Gastrocnemius medialis (tissue), 4 donors: ENCODE data around the gene AVP.

Experiments used
- CTCF ChIP-seq, 5 experiments: fragments of 450-650 bp in 3 of 5; fragments of 200-600 bp in 2 of 5; sonication (generic) in 2 of 5; IDR thresholded peaks in 4 of 5; conservative IDR thresholded peaks in 1 of 5; 1 replicate in 4 of 5; 2 replicates in 1 of 5; pipeline ENCODE4 v1.5.1; 2016 to 2019; ENCODE audit warnings: antibody characterized with exemption in 5 of 5, mild to moderate bottlenecking in 3 of 5, moderate library complexity in 3 of 5
- POLR2A ChIP-seq, 2 donors: fragments of 450-650 bp; IDR thresholded peaks; one replicate each; pipeline ENCODE4 v1.6.1; 2017; ENCODE audit warnings: antibody characterized with exemption in 2 of 2, mild to moderate bottlenecking in 2 of 2, moderate library complexity in 2 of 2

GRCh38 chr20:3109350-3110302 lies 25.1 kb upstream of the AVP start:
- TF ChIP-seq CTCF (IDR thresholded peaks at IDR 0.05 in 4 of 5, conservative IDR thresholded peaks at IDR 0.05 in 1 of 5) (no peak), POLR2A (IDR thresholded peaks at IDR 0.05) (no peak)
